ENCODE results near the gene MAGI3.

DNA sequence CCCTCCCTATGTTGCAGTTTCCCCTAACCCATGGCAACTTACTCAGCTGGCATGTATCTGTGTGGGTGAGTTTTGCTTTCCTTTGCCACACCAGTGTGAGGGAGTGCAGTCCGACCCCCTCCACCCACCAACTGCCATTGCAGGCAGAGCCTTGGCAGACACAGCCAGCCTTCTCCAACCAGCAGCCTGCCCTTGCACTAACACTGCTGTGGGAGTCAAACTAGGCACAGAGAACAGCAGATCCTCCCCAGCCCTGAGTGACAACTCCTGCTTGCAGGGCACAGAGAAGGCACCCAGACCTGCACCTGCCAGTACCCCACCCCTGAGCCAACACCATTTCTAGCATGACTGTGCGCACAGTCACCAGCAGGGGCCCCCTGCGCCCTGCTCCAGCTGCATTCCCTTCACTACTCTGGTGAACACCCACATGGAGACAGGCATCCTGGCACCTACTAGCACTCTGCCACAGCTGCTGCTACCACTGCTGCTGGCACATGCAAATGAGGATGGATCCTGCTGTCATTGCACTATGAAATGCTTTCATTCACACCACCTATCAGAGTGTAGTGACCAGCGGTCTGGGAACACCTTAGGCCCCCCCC is 98.4 kb downstream of the MAGI3 start:
- TF ChIP-seq, protein P1, sequence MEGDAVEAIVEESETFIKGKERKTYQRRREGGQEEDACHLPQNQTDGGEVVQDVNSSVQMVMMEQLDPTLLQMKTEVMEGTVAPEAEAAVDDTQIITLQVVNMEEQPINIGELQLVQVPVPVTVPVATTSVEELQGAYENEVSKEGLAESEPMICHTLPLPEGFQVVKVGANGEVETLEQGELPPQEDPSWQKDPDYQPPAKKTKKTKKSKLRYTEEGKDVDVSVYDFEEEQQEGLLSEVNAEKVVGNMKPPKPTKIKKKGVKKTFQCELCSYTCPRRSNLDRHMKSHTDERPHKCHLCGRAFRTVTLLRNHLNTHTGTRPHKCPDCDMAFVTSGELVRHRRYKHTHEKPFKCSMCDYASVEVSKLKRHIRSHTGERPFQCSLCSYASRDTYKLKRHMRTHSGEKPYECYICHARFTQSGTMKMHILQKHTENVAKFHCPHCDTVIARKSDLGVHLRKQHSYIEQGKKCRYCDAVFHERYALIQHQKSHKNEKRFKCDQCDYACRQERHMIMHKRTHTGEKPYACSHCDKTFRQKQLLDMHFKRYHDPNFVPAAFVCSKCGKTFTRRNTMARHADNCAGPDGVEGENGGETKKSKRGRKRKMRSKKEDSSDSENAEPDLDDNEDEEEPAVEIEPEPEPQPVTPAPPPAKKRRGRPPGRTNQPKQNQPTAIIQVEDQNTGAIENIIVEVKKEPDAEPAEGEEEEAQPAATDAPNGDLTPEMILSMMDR (tag by site-specific recombination; IDR thresholded peaks at IDR 0.05), result no peak
- TF ChIP-seq KLF9 (tag by site-specific recombination; IDR thresholded peaks at IDR 0.05; ENCODE audit: low read depth) (no peak), ZNF133 (tag by site-specific recombination; IDR thresholded peaks at IDR 0.05) (no peak), ZNF146 (tag by site-specific recombination; IDR thresholded peaks at IDR 0.05) (no peak)
